ENCODE measurements around the gene C5.

DNA sequence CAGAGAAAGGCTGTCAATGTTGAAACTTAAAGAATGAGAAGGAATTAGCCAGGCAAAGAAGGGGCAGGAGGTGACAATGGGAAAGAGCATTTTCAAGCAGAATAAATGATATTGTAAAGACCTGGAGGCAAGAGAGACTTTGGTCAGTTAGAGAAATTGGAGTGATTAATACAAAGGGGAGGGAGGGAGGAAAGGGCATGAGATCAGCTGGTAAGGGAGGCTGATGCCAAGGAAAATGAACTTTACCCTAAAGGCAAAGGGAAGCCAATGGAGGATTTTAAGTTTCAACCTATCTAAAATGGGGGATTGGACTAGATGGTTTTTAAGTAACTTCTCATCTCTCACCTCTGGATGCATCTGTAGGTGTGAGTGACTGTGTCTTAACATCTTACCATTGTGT lies 23.3 kb downstream of the C5 start:
- TF ChIP-seq POLR2A (IDR thresholded peaks at IDR 0.05) (no peak), CTCF (IDR thresholded peaks at IDR 0.05) (no peak), POLR2AphosphoS5 (IDR thresholded peaks at IDR 0.05) (no peak)

All from transverse colon (tissue), 4 donors.